ENCODE results near the gene ROBO3.

DNA sequence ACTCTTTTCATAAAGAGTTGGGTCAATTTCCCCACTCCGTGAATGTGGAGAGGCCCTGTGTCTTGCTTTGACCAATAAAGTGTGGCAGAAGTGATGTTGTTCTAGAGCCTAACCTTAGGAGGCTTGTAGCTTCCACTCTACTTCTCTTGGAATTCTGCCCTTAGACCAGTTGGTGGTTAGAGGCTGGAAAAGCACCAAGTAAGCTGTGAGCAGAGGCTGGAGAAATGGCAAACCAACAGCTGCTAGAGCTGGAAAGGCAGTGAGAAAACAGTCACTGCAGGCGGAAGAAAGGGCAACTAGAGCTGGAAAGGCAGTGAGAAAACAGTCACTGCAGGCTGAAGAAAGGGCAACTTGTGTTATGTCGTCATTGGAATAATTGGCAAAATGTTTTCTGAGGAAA lies 35.2 kb upstream of the ROBO3 start:
- TF ChIP-seq, protein P1, sequence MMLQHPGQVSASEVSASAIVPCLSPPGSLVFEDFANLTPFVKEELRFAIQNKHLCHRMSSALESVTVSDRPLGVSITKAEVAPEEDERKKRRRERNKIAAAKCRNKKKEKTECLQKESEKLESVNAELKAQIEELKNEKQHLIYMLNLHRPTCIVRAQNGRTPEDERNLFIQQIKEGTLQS (IDR thresholded peaks at IDR 0.05; ENCODE audit: borderline replicate concordance, extremely low read depth, low read depth, low read length), result no peak
- TF ChIP-seq, protein P2, sequence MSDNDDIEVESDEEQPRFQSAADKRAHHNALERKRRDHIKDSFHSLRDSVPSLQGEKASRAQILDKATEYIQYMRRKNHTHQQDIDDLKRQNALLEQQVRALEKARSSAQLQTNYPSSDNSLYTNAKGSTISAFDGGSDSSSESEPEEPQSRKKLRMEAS (IDR thresholded peaks at IDR 0.05; ENCODE audit: low read depth, low read length), result no peak
- TF ChIP-seq SREBF2 (IDR thresholded peaks at IDR 0.05; ENCODE audit: low read length), result no peak
- TF ChIP-seq, protein P3, sequence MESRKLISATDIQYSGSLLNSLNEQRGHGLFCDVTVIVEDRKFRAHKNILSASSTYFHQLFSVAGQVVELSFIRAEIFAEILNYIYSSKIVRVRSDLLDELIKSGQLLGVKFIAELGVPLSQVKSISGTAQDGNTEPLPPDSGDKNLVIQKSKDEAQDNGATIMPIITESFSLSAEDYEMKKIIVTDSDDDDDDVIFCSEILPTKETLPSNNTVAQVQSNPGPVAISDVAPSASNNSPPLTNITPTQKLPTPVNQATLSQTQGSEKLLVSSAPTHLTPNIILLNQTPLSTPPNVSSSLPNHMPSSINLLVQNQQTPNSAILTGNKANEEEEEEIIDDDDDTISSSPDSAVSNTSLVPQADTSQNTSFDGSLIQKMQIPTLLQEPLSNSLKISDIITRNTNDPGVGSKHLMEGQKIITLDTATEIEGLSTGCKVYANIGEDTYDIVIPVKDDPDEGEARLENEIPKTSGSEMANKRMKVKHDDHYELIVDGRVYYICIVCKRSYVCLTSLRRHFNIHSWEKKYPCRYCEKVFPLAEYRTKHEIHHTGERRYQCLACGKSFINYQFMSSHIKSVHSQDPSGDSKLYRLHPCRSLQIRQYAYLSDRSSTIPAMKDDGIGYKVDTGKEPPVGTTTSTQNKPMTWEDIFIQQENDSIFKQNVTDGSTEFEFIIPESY (IDR thresholded peaks at IDR 0.05), result no peak
- no peak for TF ChIP-seq NR2C2 (IDR thresholded peaks at IDR 0.05; ENCODE audit: borderline replicate concordance, control insufficient read depth, insufficient read length, low read depth)
